Duodenal mucosa (tissue), 2 donors: ENCODE data around the gene DNAJB12.
"Not testable (repeated sequence)": the region's sequence is repeated elsewhere in the genome, so short reads cannot be mapped to it uniquely, and the experiment has no call there.

Source experiments
- H3K27ac ChIP-seq: one replicate; pipeline ENCODE4 v1.7.0; 2013; ENCODE audit warnings: low read depth, low read length
- H3K27me3 ChIP-seq, 2 donors: one replicate each; pipeline ENCODE4 v1.7.0; 2013; ENCODE audit warnings: low read length in 2 of 2, control low read depth in 1 of 2; ENCODE audit not compliant: insufficient read depth in 2 of 2, control insufficient read depth in 1 of 2
- H3K36me3 ChIP-seq, 2 donors: one replicate each; pipeline ENCODE4 v1.7.0; 2013; ENCODE audit warnings: low read length in 2 of 2, control low read depth in 1 of 2; ENCODE audit not compliant: insufficient read depth in 2 of 2, control insufficient read depth in 1 of 2
- H3K4me1 ChIP-seq, 2 donors: one replicate each; pipeline ENCODE4 v1.7.0; 2013; ENCODE audit warnings: low read length in 2 of 2, control low read depth in 1 of 2; ENCODE audit not compliant: insufficient read depth in 2 of 2, control insufficient read depth in 1 of 2
- H3K4me3 ChIP-seq, 2 donors: one replicate each; pipeline ENCODE4 v1.7.0; 2013; ENCODE audit warnings: low read length in 2 of 2, low read depth in 1 of 2
- H3K9ac ChIP-seq, 2 donors: one replicate each; pipeline ENCODE4 v1.7.0; 2013; ENCODE audit warnings: low read length in 2 of 2, low read depth in 1 of 2
- H3K9me3 ChIP-seq, 2 donors: one replicate each; pipeline ENCODE4 v1.7.0; 2013; ENCODE audit warnings: low read length in 2 of 2, control low read depth in 1 of 2; ENCODE audit not compliant: control insufficient read depth in 1 of 2

The DNAJB12 gene

DNA sequence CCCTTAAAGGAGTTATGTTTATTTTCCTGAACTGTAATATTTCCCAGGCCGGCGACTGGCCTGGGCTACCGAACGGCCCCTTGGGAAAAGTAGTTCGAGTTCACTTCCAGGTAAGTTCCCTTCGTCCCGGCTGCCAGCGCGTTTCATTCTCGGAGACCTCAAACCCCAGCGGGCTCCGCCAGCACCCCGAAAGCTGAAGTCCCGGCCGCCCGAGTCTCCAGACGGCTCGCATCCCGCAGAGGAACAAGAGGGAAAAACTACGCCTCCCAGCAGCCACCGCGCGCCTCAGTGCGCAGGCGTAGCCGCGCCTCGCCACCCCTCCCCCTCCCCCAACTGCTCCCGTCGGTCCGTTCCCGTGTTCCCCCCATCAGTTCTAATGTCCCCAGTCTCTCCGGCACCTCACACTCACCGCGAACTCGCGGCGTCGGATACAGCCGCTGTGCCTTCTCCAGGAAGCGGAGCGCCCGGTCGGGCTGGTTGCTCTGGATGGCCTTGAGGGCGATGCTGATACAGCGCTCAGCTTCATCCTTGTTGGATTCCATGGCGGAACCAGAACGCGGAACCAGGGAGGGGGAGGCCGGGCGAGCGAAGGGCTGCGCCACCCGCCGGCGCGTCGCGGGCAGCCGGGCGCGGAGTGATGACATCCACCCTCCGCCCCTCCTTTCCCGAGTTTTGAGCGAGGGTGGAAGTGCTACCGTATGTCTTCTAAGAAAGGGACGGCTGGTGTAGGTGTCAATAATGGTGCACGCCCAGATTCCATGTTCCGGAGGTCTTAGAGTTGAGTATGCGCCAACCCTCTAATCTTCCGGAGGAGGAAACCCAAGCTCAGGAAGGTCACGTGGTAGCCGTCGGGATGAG, at the start of gene DNAJB12:
DNAJB12 (minus strand) TSS at position 564 of the 858 bp plus-strand sequence; CDS start at position 542, 22 bp downstream.
- H3K27me3 ChIP-seq: no peaks in the 10 kb centered on the region
- no peaks in the 10 kb centered on the region for H3K9me3 ChIP-seq
- peak within 1 kb of the TSS; percentile 88 to 98 for H3K4me3 ChIP-seq
- peaks cover 12 to 20% of the 10 kb centered on the region in 2 donors for H3K4me1 ChIP-seq
- peaks cover 6 to 21% of the 10 kb centered on the region in 2 donors for H3K36me3 ChIP-seq
- H3K9ac ChIP-seq: peak within 1 kb of the TSS; percentile 91 to 99
- H3K27ac ChIP-seq: peak within 1 kb of the TSS; percentile 98

DNA sequence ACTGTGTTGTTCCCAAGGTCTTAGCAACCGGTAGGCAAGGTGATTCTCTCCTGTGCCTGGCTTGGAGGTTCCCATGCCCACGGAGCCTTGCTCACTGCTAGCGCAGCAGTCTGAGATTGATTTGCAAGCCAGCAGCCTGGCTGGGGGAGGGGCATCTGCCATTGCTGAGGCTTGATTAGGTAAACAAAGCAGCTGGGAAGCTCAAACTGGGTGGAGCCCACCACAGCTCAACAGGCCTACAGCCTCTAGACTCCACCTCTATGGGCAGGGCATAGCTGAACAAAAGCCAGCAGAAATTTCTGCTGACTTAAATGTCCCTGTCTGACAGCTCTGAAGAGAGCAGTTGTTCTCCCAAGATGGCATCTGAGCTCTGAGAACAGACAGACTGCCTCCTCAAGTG, 40.9 kb upstream of the DNAJB12 start:
- not testable (repeated sequence) for H3K36me3 ChIP-seq, H3K9me3 ChIP-seq, H3K27me3 ChIP-seq, H3K4me3 ChIP-seq, H3K9ac ChIP-seq, H3K27ac ChIP-seq, H3K4me1 ChIP-seq

DNA sequence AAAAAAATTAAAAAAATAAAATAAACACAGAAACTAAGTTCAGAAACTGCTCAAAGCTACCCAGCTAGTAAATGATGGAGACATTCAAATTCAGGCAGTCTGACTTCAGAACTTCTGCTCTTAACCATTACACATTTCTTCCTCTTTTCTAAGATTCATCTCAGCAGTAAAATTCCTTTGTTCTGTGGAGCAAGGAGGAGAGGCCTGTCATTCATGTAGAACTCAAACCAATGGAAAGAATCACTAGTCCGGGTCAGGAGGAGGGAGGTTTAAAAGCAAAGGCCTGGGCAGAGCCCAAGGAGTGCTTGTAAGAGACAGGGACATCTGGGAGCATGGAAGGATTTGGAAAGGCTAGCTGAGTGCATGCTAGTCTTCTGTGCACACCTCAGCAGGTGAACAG, 37.9 kb upstream of the DNAJB12 start:
- Histone ChIP-seq H3K27me3 (no peaks in the 10 kb centered on the region), H3K4me3 (no peak overlapping the region)

GRCh38 chr10:72390764-72391163, 36.0 kb upstream of the DNAJB12 start:
- peaks cover 3 to 13% of the 10 kb centered on the region in 2 donors for H3K4me1 ChIP-seq
- no peaks in the 10 kb centered on the region for H3K36me3 ChIP-seq
- no peak overlapping the region for H3K4me3 ChIP-seq
- H3K27ac ChIP-seq: no peak overlapping the region
- no peak overlapping the region for H3K9ac ChIP-seq
- H3K27me3 ChIP-seq: no peaks in the 10 kb centered on the region
- no peaks in the 10 kb centered on the region for H3K9me3 ChIP-seq

More for the DNA sequence above, 37.9 kb upstream of the DNAJB12 start:
- H3K4me1 ChIP-seq: peaks cover 3 to 13% of the 10 kb centered on the region in 2 donors
- no peak overlapping the region for H3K9ac ChIP-seq
- no peaks in the 10 kb centered on the region for H3K36me3 ChIP-seq
- H3K9me3 ChIP-seq: no peaks in the 10 kb centered on the region
- no peak overlapping the region for H3K27ac ChIP-seq

- H3K27me3 ChIP-seq: no peaks in the 10 kb centered on the region
- no peak overlapping the region for H3K4me3 ChIP-seq
- no peaks in the 10 kb centered on the region for H3K36me3 ChIP-seq
- H3K27ac ChIP-seq: no peak overlapping the region
- no peaks in the 10 kb centered on the region for H3K9me3 ChIP-seq
- peaks cover 3 to 13% of the 10 kb centered on the region in 2 donors for H3K4me1 ChIP-seq
- H3K9ac ChIP-seq: no peak overlapping the region
Measured at GRCh38 chr10:72389716-72390115, 35.0 kb upstream of the DNAJB12 start.

DNA sequence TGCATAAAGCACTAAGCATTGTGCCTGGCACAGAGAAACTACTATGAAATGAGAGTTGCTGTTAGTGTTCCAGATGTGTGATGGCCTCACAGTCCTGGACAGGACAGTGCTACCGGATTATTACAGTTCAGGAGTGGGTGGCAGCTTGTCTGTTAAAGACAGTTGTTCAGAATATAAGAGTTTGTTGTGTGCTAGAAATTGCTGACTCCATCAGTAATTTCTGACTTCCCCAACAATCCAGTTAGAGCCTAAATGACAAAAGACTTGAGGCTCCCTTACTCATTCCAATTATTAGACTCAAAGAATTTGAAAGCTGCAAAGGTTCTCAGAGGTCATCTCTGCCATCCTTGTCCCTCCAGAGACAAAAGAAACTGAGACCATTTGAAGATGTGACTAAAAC, 34.3 kb upstream of the DNAJB12 start:
- Histone ChIP-seq H3K4me3 (no peak overlapping the region), H3K36me3 (no peaks in the 10 kb centered on the region), H3K27me3 (no peaks in the 10 kb centered on the region), H3K27ac (no peak overlapping the region), H3K9ac (no peak overlapping the region), H3K4me1 (peaks cover 3 to 13% of the 10 kb centered on the region in 2 donors), H3K9me3 (no peaks in the 10 kb centered on the region)

- H3K4me1 ChIP-seq: peaks cover 3 to 13% of the 10 kb centered on the region in 2 donors
- no peak overlapping the region for H3K4me3 ChIP-seq
- H3K9ac ChIP-seq: no peak overlapping the region
- no peak overlapping the region for H3K27ac ChIP-seq
- H3K36me3 ChIP-seq: no peaks in the 10 kb centered on the region
- no peaks in the 10 kb centered on the region for H3K27me3 ChIP-seq
- no peaks in the 10 kb centered on the region for H3K9me3 ChIP-seq
Measured at GRCh38 chr10:72388062-72388461, 33.3 kb upstream of the DNAJB12 start.

DNA sequence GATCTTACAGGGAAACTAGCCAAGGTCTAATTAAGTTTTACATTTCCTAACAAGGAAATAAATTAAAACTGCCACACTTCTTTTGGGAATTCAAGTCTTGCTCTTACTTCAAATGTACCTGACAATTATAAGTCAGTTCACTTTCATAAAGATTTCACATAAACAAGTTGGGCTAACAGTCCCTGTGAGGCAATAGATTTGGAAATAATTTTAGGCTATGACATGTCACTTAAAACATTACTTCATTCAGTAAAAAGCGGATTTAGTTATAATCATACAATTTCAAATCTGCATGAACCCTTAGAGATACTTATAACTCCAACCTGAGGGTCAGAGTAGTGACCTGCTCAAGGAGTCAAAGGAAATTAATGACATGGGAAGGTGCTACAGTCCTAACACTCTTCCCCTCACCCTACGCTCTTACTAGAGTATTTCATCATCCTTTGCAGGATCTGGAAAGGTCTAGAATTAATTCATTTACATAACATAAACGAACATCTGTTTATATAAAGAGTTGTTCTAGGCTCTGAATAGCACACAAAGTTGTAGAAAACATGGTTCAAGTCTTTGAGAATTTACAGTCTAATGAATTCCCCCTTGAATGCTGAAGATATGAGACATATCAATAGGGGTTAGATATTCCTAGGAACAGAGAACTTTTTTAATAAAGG, 32.3 kb upstream of the DNAJB12 start:
- H3K27ac ChIP-seq: no peak overlapping the region
- peaks cover 3 to 13% of the 10 kb centered on the region in 2 donors for H3K4me1 ChIP-seq
- no peaks in the 10 kb centered on the region for H3K9me3 ChIP-seq

DNA sequence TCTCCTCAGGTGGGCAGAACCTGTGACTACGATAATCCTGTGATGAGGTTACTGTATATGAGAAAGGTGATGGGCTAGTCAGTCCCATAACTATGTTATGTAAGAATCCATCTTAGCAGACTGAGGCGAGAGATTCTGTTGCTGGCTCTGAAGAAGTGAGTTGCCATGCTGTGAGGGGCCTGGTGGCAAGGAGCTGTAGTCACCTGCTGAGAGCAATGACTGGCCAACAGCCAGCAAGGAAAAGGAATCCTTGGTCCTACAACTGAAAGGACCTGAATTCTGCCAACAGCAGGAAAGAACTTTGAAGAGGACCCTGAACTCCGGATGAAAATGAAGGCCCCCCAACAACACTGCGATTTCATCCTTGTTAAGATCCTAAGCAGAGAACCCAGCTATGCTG, 31.0 kb upstream of the DNAJB12 start:
- no peaks in the 10 kb centered on the region for H3K9me3 ChIP-seq
- H3K4me3 ChIP-seq: no peak overlapping the region
- H3K9ac ChIP-seq: no peak overlapping the region

More for the DNA sequence above, 32.3 kb upstream of the DNAJB12 start:
- Histone ChIP-seq H3K9ac (no peak overlapping the region), H3K36me3 (no peaks in the 10 kb centered on the region), H3K27me3 (no peaks in the 10 kb centered on the region), H3K4me3 (no peak overlapping the region)

GRCh38 chr10:72384982-72385381, 30.3 kb upstream of the DNAJB12 start:
- not testable (repeated sequence) for H3K27ac ChIP-seq, H3K36me3 ChIP-seq, H3K9ac ChIP-seq, H3K4me3 ChIP-seq, H3K9me3 ChIP-seq, H3K4me1 ChIP-seq, H3K27me3 ChIP-seq

More for the DNA sequence above, 31.0 kb upstream of the DNAJB12 start:
- Histone ChIP-seq H3K36me3 (no peaks in the 10 kb centered on the region), H3K4me1 (peaks cover 3 to 13% of the 10 kb centered on the region in 2 donors), H3K27ac (no peak overlapping the region), H3K27me3 (no peaks in the 10 kb centered on the region)
